ENCODE results near the gene BARHL2. TPM values are rescaled to one million over a fixed set of nuclear protein-coding genes. Genes with fewer than 3 reads are reported as not detected.

The BARHL2 gene
- polyA plus RNA-seq, 1 donor: not detected

- no peak for DNase-seq (ENCODE audit: low read depth)
Measured at GRCh38 chr1:90724926-90725656, 8.0 kb upstream of the BARHL2 start.

- no peak for DNase-seq (ENCODE audit: low read depth)
Measured at GRCh38 chr1:90724361-90724760, 7.3 kb upstream of the BARHL2 start.

GRCh38 chr1:90723590-90724108 is 6.5 kb upstream of the BARHL2 start:
- no peak for DNase-seq (ENCODE audit: low read depth)

- DNase-seq (ENCODE audit: low read depth): no peak
Measured at GRCh38 chr1:90722874-90723589, 5.9 kb upstream of the BARHL2 start.

GRCh38 chr1:90721210-90722194 is 4.4 kb upstream of the BARHL2 start:
- no peak for DNase-seq (ENCODE audit: low read depth)

GRCh38 chr1:90720145-90720636 is 3.1 kb upstream of the BARHL2 start:
- no peak for DNase-seq (ENCODE audit: low read depth)

GRCh38 chr1:90719330-90720144 is 2.4 kb upstream of the BARHL2 start:
- DNase-seq (ENCODE audit: low read depth): no peak

- DNase-seq (ENCODE audit: low read depth): no peak
Measured at GRCh38 chr1:90718411-90719329, 1.6 kb upstream of the BARHL2 start.

- no peak for DNase-seq (ENCODE audit: low read depth)
Measured at GRCh38 chr1:90717665-90718410, 736 bp upstream of the BARHL2 start.

- no peak for DNase-seq (ENCODE audit: low read depth)
Measured at GRCh38 chr1:90717356-90717664, 208 bp upstream of the BARHL2 start.

GRCh38 chr1:90716243-90716551 is 905 bp downstream of the BARHL2 start:
- no peak for DNase-seq (ENCODE audit: low read depth)

- DNase-seq (ENCODE audit: low read depth): no peak
Measured at GRCh38 chr1:90715309-90715708, 1.8 kb downstream of the BARHL2 start.

- no peak for DNase-seq (ENCODE audit: low read depth)
Measured at GRCh38 chr1:90714521-90714951, 2.6 kb downstream of the BARHL2 start.

GRCh38 chr1:90713741-90714509 is 3.2 kb downstream of the BARHL2 start:
- no peak for DNase-seq (ENCODE audit: low read depth)

- DNase-seq (ENCODE audit: low read depth): no peak
Measured at GRCh38 chr1:90712915-90713730, 4.0 kb downstream of the BARHL2 start.

- DNase-seq (ENCODE audit: low read depth): no peak
Measured at GRCh38 chr1:90712153-90712856, 4.8 kb downstream of the BARHL2 start.

- DNase-seq (ENCODE audit: low read depth): no peak
Measured at GRCh38 chr1:90711696-90712095, 5.4 kb downstream of the BARHL2 start.
